Renal cortical epithelial cell (primary cell): ENCODE results near the gene BDKRB2. TPM values are rescaled to one million over a fixed set of nuclear protein-coding genes. Genes with fewer than 3 reads are reported as not detected.

ENCODE experiments used
- DNase-seq: peaks from one replicate; pipeline ENCODE4 v3.0.0-alpha.2; 2011; ENCODE audit warnings: low read depth
- total RNA-seq: library from RNA; depleted of rRNA; stranded (reverse); fragments of >200 nt; gene quantifications from 2 replicates; pipeline ENCODE4 v1.2.3, GENCODE V29; 2014

BDKRB2 gene
- total RNA-seq, 1 donor from 2014 or later, result 6.1 TPM

- no peak for DNase-seq
Observed at GRCh38 chr14:96270565-96271420, 66.2 kb downstream of the BDKRB2 start.

- DNase-seq, result no peak
Observed at GRCh38 chr14:96271421-96271762, 66.8 kb downstream of the BDKRB2 start.

- peak; percentile 34 for DNase-seq
Observed at GRCh38 chr14:96272777-96273473, 68.3 kb downstream of the BDKRB2 start.

- no peak for DNase-seq
Observed at GRCh38 chr14:96273629-96274028, 69.0 kb downstream of the BDKRB2 start.

GRCh38 chr14:96274122-96274521, 69.5 kb downstream of the BDKRB2 start:
- no peak for DNase-seq

- DNase-seq, result no peak
Observed at GRCh38 chr14:96274543-96274942, 69.9 kb downstream of the BDKRB2 start.

- peak; percentile 52 for DNase-seq
Observed at GRCh38 chr14:96275177-96276112, 70.8 kb downstream of the BDKRB2 start.

GRCh38 chr14:96277890-96278289, 73.3 kb downstream of the BDKRB2 start:
- DNase-seq, result no peak

- no peak for DNase-seq
Observed at GRCh38 chr14:96279564-96279963, 74.9 kb downstream of the BDKRB2 start.

GRCh38 chr14:96280104-96280503, 75.5 kb downstream of the BDKRB2 start:
- DNase-seq, result no peak

- DNase-seq, result no peak
Observed at GRCh38 chr14:96281486-96281885, 76.8 kb downstream of the BDKRB2 start.

- DNase-seq, result no peak
Observed at GRCh38 chr14:96284008-96284407, 79.4 kb downstream of the BDKRB2 start.

- DNase-seq, result no peak
Observed at GRCh38 chr14:96284430-96284829, 79.8 kb downstream of the BDKRB2 start.

GRCh38 chr14:96285667-96286066, 81.0 kb downstream of the BDKRB2 start:
- no peak for DNase-seq

- no peak for DNase-seq
Observed at GRCh38 chr14:96286251-96286650, 81.6 kb downstream of the BDKRB2 start.

GRCh38 chr14:96287856-96288255, 83.2 kb downstream of the BDKRB2 start:
- no peak for DNase-seq

Other genes starting within 250 kb of the BDKRB2 start
- 0.87 and 22.5 TPM in 2 replicates for gene C14orf132, start 165.5 kb upstream of the BDKRB2 start, total RNA-seq
- gene BDKRB1, start 51.4 kb downstream of the BDKRB2 start, total RNA-seq, result 0.10 TPM in 1 of 2 replicates, not detected in the other
- 9.7 and 27.2 TPM in 2 replicates for gene ATG2B, start 158.5 kb downstream of the BDKRB2 start, total RNA-seq
- gene GSKIP, start 158.7 kb downstream of the BDKRB2 start, total RNA-seq, result 98.8 and 253 TPM in 2 replicates
- gene AK7, start 187.3 kb downstream of the BDKRB2 start, total RNA-seq, result 8.2 and 17.3 TPM in 2 replicates